Adipocyte (in vitro differentiated cells): ENCODE results near the gene SLC6A12.
"Not testable (repeated sequence)": the region's sequence is repeated elsewhere in the genome, so short reads cannot be mapped to it uniquely, and the experiment has no call there.

ENCODE experiments used
- DNase-seq: peaks from one replicate; pipeline ENCODE4 v3.0.0-alpha.2; 2015; ENCODE audit warnings: low read depth
- H3K27me3 ChIP-seq: replicated peaks from 2 replicates; pipeline ENCODE4 v1.7.0; 2013; ENCODE audit warnings: mild to moderate bottlenecking, low read length, moderate library complexity; ENCODE audit not compliant: control insufficient read depth, insufficient read depth
- H3K36me3 ChIP-seq: 2 replicates; pipeline ENCODE4 v1.7.0; 2013; ENCODE audit warnings: low read length, mild to moderate bottlenecking, moderate library complexity; ENCODE audit not compliant: control insufficient read depth, insufficient read depth, severe bottlenecking
- H3K4me1 ChIP-seq: 2 replicates; pipeline ENCODE4 v1.7.0; 2013; ENCODE audit warnings: mild to moderate bottlenecking, low read length, moderate library complexity; ENCODE audit not compliant: control insufficient read depth, insufficient read depth
- H3K4me3 ChIP-seq: 2 replicates; pipeline ENCODE4 v1.7.0; 2013; ENCODE audit warnings: mild to moderate bottlenecking, low read length, moderate library complexity
- H3K9ac ChIP-seq: 2 replicates; pipeline ENCODE4 v1.7.0; 2013; ENCODE audit warnings: mild to moderate bottlenecking, low read length, moderate library complexity
- H3K9me3 ChIP-seq: 2 replicates; pipeline ENCODE4 v1.7.0; 2013; ENCODE audit warnings: mild to moderate bottlenecking, low read length, moderate library complexity; ENCODE audit not compliant: control insufficient read depth

The SLC6A12 gene

DNA sequence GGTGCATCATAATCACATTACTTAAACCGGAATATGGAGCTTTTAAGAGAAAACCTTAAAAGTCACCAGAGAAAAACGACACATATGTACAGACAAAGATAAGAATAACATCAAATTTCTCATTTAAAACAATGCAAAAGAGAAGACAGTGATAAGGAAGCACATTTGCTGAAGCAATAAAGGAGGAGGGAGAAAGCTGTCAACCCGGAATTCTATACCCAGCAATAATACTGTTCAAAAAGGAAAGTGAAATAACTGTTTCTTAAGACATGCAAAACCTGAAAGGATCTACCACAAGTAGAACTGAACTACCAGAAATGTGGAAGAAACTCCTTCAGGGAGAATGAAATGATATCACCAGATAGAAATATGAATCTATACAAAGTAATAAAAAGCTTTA, 33.3 kb upstream of the SLC6A12 start:
- Histone ChIP-seq H3K4me1 (no peaks in the 10 kb centered on the region), H3K9me3 (peaks cover 22% of the 10 kb centered on the region), H3K4me3 (no peak overlapping the region), H3K27me3 (peaks cover 10% of the 10 kb centered on the region), H3K9ac (no peak overlapping the region), H3K36me3 (no peaks in the 10 kb centered on the region)
- DNase-seq = no peak

- Histone ChIP-seq H3K27me3 (peaks cover 13% of the 10 kb centered on the region), H3K9ac (no peak overlapping the region), H3K4me3 (no peak overlapping the region), H3K9me3 (peaks cover 15% of the 10 kb centered on the region), H3K36me3 (no peaks in the 10 kb centered on the region), H3K4me1 (no peaks in the 10 kb centered on the region)
- no peak for DNase-seq
Observed at GRCh38 chr12:243381-243780, 29.4 kb upstream of the SLC6A12 start.

GRCh38 chr12:242496-242895, 28.5 kb upstream of the SLC6A12 start:
- H3K9me3 ChIP-seq = peaks cover 10% of the 10 kb centered on the region
- H3K4me1 ChIP-seq = no peaks in the 10 kb centered on the region
- no peak overlapping the region for H3K9ac ChIP-seq
- no peak for DNase-seq
- no peaks in the 10 kb centered on the region for H3K36me3 ChIP-seq
- no peak overlapping the region for H3K4me3 ChIP-seq
- peaks cover 13% of the 10 kb centered on the region for H3K27me3 ChIP-seq

- DNase-seq = no peak
- Histone ChIP-seq H3K27me3 (peaks cover 13% of the 10 kb centered on the region), H3K9ac (no peak overlapping the region), H3K4me3 (no peak overlapping the region), H3K36me3 (no peaks in the 10 kb centered on the region), H3K4me1 (no peaks in the 10 kb centered on the region), H3K9me3 (peaks cover 9% of the 10 kb centered on the region)
Observed at GRCh38 chr12:241266-241665, 27.3 kb upstream of the SLC6A12 start.

DNA sequence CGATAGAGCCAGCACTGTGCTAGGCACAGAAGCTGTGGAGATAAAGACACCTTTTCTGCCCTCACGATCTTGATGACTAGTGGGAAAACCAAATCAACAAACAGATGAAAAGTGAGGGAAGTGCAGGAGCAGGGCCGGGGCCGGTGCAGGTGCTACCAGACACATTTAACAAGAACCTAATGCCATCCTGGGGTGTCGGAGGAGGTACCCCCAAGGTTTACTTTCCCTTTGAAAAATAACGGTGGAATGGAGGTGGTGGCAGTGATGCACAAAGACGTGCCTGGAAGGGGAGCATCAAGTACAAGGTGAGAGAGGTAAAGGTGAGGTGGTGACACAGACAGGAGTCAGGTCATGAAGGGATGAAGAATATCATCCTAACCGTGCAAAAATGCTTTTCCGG, 26.6 kb upstream of the SLC6A12 start:
- no peak overlapping the region for H3K4me3 ChIP-seq
- peaks cover 12% of the 10 kb centered on the region for H3K9me3 ChIP-seq
- peaks cover 13% of the 10 kb centered on the region for H3K27me3 ChIP-seq
- no peak overlapping the region for H3K9ac ChIP-seq
- DNase-seq = no peak
- H3K36me3 ChIP-seq = no peaks in the 10 kb centered on the region
- no peaks in the 10 kb centered on the region for H3K4me1 ChIP-seq

- peaks cover 18% of the 10 kb centered on the region for H3K9me3 ChIP-seq
- H3K4me1 ChIP-seq = no peaks in the 10 kb centered on the region
- H3K9ac ChIP-seq = no peak overlapping the region
- DNase-seq = no peak
- no peaks in the 10 kb centered on the region for H3K36me3 ChIP-seq
- H3K4me3 ChIP-seq = no peak overlapping the region
- peaks cover 10% of the 10 kb centered on the region for H3K27me3 ChIP-seq
Observed at GRCh38 chr12:238736-239398, 24.9 kb upstream of the SLC6A12 start.

- Histone ChIP-seq H3K27me3 (peaks cover 8% of the 10 kb centered on the region), H3K9me3 (peaks cover 18% of the 10 kb centered on the region), H3K9ac (no peak overlapping the region), H3K4me1 (no peaks in the 10 kb centered on the region), H3K36me3 (no peaks in the 10 kb centered on the region), H3K4me3 (no peak overlapping the region)
- no peak for DNase-seq
Observed at GRCh38 chr12:238116-238515, 24.2 kb upstream of the SLC6A12 start.

DNA sequence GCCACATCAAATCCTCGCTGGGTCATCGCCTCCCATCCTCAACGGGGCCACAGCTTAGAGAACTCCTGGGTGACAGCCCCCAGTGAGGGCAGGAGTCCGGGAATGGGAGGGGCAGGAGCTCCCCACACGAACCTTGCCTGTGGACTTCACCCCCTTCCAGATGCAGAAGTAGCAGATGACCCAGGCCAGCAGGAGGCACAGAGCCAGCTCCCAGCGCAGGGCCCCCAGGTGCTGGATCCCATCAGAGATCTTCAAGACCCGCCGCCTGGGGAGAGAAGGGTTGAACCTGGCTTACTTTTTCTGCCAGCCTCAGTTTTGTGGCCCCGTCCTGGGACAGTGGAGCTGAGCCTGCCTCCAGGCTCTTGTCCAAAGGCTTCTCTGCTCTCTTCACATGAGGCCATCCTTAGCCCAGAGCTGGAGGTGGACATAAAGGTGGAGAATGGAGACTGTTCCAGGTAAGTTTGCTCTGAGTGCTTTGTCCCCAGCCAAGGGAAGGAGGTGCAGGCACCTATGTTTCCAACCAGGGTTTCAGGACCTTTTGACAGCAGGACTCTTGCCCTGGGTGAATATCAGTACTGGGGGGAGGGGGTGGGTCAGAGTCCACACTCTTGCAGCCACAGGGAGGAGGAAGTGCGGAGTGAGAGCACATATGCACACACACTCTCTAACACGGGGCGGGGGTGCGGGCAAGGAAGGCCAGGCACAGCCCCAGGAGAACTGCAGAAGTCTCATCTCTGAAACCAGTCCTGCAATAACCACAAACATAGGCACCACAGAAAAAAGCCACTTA, 23.3 kb upstream of the SLC6A12 start:
- Histone ChIP-seq H3K4me3 (no peak overlapping the region), H3K9me3 (peaks cover 18% of the 10 kb centered on the region), H3K36me3 (no peaks in the 10 kb centered on the region), H3K4me1 (no peaks in the 10 kb centered on the region), H3K9ac (no peak overlapping the region), H3K27me3 (peaks cover 17% of the 10 kb centered on the region)
- no peak for DNase-seq

DNA sequence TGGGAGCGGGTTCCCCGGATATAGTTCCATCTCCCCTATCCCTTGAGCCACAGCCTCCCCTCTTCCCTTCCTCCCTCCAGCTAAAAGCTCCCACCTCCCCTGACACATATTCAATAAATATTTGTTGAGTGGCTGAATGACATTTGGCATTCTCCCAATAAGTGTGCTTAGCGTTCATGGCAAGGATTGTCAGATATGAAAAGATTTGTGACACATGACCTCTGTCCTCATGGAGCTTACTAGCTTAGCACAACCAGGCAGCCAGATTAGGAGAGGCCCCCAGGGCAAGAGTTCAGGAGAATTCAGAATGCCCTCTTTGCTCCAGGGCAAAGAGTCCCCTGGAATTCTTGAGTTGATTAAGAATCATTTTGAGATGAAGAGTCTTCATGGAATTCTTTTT, 22.5 kb upstream of the SLC6A12 start:
- Histone ChIP-seq H3K36me3 (no peaks in the 10 kb centered on the region), H3K9me3 (peaks cover 18% of the 10 kb centered on the region), H3K27me3 (peaks cover 25% of the 10 kb centered on the region), H3K9ac (no peak overlapping the region), H3K4me1 (no peaks in the 10 kb centered on the region), H3K4me3 (no peak overlapping the region)
- no peak for DNase-seq

GRCh38 chr12:235967-236366, 22.0 kb upstream of the SLC6A12 start:
- H3K4me3 ChIP-seq, DNase-seq, H3K4me1 ChIP-seq, H3K9ac ChIP-seq, H3K36me3 ChIP-seq: not testable (repeated sequence)
- H3K27me3 ChIP-seq = peaks cover 28% of the 10 kb centered on the region
- peaks cover 18% of the 10 kb centered on the region for H3K9me3 ChIP-seq

- Histone ChIP-seq H3K27me3 (peaks cover 36% of the 10 kb centered on the region), H3K36me3 (no peaks in the 10 kb centered on the region), H3K9ac (no peak overlapping the region), H3K4me3 (no peak overlapping the region), H3K4me1 (no peaks in the 10 kb centered on the region), H3K9me3 (peaks cover 18% of the 10 kb centered on the region)
- DNase-seq = no peak
Observed at GRCh38 chr12:234891-235415, 21.0 kb upstream of the SLC6A12 start.
